PC-9 (cell line): ENCODE data around the gene PDE4B.

Source experiments
- CTCF ChIP-seq: fragments of 200-600 bp; sonication (generic); conservative IDR thresholded peaks from 2 replicates; pipeline ENCODE4 v1.6.1; 2017; ENCODE audit warnings: mixed run types, antibody characterized with exemption, mild to moderate bottlenecking, moderate library complexity
- EZH2 ChIP-seq: fragments of 200-600 bp; sonication (generic); IDR thresholded peaks from 2 replicates; pipeline ENCODE4 v1.8.0; 2017; ENCODE audit warnings: antibody characterized with exemption, low read depth

GRCh38 chr1:66217021-66217420 lies 424.3 kb downstream of the PDE4B start:
- TF ChIP-seq CTCF (no peak), EZH2 (no peak)
